D721Med (cell line): ENCODE data around the gene TRO.

Source experiments
- DNase-seq: peaks from one replicate; pipeline ENCODE4 v3.0.0; 2011; ENCODE audit warnings: low spot score; ENCODE audit not compliant: insufficient read length
- FAIRE-seq: peaks from 2 replicates; lab custom pipeline; 2011; peaks lifted over from hg19 to GRCh38; lab: Jason Lieb, UNC
- TF ChIP-seq, protein P1 (sequence below): IDR thresholded peaks from 2 replicates; pipeline ENCODE4 v1.5.1; 2012; ENCODE audit warnings: mild to moderate bottlenecking, control low read depth; ENCODE audit not compliant: insufficient read depth; ENCODE audit errors: missing control alignments

TRO gene

DNA sequence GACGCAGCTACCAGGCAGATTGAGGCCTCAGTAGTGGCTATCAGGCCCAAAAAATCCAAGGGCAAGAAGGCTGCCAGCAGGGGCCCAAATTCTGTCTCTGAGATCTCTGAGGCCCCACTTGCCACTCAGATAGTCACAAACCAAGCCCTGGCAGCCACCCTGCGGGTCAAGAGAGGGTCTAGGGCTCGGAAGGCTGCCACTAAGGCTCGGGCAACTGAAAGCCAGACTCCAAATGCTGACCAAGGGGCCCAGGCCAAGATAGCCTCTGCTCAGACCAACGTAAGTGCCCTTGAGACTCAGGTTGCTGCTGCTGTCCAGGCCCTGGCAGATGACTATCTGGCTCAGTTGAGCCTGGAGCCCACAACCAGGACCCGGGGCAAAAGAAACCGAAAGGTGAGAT is 2.8 kb downstream of the TRO start:
- FAIRE-seq (no peak), DNase-seq (no peak)
- TF ChIP-seq, protein P1, sequence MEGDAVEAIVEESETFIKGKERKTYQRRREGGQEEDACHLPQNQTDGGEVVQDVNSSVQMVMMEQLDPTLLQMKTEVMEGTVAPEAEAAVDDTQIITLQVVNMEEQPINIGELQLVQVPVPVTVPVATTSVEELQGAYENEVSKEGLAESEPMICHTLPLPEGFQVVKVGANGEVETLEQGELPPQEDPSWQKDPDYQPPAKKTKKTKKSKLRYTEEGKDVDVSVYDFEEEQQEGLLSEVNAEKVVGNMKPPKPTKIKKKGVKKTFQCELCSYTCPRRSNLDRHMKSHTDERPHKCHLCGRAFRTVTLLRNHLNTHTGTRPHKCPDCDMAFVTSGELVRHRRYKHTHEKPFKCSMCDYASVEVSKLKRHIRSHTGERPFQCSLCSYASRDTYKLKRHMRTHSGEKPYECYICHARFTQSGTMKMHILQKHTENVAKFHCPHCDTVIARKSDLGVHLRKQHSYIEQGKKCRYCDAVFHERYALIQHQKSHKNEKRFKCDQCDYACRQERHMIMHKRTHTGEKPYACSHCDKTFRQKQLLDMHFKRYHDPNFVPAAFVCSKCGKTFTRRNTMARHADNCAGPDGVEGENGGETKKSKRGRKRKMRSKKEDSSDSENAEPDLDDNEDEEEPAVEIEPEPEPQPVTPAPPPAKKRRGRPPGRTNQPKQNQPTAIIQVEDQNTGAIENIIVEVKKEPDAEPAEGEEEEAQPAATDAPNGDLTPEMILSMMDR = no peak

DNA sequence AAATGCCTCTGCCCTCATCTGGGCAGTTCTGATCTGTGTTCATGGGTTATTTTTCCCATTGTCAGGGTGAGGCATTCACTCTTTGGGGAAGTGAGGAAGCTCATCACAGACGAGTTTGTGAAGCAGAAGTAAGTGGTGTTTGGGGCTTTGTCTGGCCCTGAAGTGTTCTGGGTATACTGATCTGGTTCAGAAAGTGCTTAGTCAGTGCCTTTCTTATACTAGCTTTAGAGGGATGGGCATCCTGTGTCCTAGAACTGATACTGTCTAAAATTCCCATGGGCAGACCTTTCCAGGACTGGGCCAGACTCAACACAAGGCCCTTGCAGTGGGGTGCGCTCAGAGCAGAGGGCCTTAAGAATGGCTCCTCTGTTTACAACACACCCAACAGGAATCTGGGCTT is 6.4 kb downstream of the TRO start:
- FAIRE-seq = no peak
- TF ChIP-seq, protein P1 = no peak
- DNase-seq = no peak

DNA sequence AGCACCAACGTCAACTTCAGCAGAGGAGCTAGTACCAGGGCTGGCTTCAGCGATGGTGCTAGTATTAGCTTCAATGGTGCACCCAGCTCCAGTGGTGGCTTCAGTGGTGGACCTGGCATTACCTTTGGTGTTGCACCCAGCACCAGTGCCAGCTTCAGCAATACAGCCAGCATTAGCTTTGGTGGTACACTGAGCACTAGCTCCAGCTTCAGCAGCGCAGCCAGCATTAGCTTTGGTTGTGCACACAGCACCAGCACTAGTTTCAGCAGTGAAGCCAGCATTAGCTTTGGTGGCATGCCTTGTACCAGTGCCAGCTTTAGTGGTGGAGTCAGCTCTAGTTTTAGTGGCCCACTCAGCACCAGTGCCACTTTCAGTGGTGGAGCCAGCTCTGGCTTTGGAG is 8.3 kb downstream of the TRO start:
- TF ChIP-seq, protein P1 = no peak
- FAIRE-seq (no peak), DNase-seq (no peak)

DNA sequence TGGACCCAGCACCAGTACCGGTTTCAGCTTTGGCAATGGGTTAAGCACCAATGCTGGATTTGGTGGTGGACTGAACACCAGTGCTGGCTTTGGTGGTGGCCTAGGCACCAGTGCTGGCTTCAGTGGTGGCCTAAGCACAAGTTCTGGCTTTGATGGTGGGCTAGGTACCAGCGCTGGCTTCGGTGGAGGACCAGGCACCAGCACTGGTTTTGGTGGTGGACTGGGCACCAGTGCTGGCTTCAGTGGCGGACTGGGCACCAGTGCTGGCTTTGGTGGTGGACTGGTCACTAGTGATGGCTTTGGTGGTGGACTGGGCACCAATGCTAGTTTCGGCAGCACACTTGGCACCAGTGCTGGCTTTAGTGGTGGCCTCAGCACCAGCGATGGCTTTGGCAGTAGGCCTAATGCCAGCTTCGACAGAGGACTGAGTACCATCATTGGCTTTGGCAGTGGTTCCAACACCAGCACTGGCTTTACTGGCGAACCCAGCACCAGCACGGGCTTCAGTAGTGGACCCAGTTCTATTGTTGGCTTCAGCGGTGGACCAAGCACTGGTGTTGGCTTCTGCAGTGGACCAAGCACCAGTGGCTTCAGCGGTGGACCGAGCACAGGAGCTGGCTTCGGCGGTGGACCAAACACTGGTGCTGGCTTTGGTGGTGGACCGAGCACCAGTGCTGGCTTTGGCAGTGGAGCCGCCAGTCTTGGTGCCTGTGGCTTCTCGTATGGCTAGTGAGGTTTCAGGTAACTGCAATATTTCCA is 9.8 kb downstream of the TRO start:
- DNase-seq (no peak), FAIRE-seq (no peak)
- TF ChIP-seq, protein P1 = no peak

DNA sequence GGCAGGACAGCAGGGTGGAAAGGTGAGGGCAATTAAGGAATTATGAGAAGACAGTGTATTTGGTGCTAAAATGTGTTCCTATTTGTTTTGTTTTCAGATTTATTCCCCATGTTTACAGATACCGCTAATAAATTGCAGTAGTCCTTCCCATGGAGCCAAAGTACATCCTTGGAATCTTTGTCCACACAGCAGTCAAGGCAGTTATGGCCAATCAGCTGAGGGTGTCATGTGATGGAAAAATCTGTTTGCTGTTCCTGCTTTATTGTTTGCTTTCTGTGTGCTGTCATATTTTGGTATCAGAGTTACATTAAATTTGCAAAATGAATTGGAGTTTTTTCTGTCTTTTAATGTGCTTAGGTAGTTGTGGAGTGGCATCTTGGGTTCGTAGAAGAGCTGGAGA is 10.5 kb downstream of the TRO start:
- FAIRE-seq = no peak
- TF ChIP-seq, protein P1 = no peak

DNA sequence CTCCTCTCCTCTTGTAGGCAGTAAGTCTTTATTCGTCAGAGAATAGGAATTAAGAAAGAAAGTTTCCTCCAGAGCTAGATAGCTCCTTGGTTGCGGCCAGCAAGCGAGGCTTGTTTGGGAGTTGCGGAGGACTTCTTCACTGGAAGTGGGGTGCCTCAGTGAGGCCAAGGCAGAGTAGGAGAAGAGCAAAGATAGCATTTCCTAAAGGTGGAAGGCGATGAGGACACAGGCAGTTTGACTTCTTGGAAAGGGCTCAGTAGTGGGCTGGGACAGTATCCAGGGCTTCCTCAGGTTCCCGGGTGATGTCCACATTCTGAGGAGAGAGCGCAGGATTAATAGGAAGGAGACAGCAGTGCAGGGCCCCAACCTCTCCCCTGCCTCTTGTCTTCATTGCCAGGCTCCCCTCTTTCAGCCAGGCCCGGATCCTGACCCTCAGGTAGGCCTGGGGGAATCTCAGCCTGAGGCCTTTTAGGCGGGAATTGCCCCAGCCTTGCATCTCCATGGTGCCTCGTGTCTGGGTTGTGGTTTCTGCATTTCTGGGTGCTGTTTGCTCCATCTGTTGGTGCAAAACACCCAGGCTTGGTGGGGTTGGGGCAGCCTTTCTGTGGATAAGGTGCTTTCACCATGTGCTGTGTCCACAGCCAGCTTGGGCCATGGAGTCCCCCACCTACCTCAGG is 12.7 kb downstream of the TRO start:
- DNase-seq (no peak), FAIRE-seq (no peak)
- TF ChIP-seq, protein P1 = no peak

More for the DNA sequence above, 10.5 kb downstream of the TRO start:
- no peak for DNase-seq

DNA sequence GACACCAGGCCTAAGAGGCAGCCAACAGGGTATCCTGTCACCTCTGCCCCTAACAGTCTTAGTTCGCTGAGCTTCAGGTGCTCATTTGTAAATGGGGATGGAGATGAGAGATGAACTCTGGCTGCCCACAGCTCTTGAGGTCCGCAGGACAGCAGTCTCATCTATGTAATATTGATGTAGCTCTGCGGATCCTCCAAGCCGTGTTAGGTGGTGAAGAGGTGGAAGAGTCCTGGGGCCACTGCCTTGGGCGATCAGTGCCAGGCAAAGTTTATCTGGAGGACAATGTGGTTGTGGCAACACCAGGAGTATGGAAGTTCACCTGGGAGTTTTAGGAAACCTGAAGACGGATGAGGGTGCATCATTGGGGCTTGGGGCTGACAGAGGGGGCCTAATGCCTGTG is 13.4 kb downstream of the TRO start:
- FAIRE-seq = no peak
- TF ChIP-seq, protein P1 = no peak
- no peak for DNase-seq
